MM.1S (cell line): ENCODE measurements around the gene AKR1B15.

Source experiments
- EZH2 ChIP-seq: fragments of 300-600 bp; sonication (generic); optimal IDR thresholded peaks from 2 replicates; pipeline ENCODE3; 2017; ENCODE audit warnings: low read depth, mild to moderate bottlenecking, antibody characterized with exemption, low read length, mixed read lengths
- TF ChIP-seq, protein P1 (sequence below): fragments of 300-600 bp; sonication (generic); IDR thresholded peaks from 2 replicates; pipeline ENCODE4 v1.5.1; 2016; ENCODE audit warnings: antibody characterized with exemption, low read length, mixed read lengths

DNA sequence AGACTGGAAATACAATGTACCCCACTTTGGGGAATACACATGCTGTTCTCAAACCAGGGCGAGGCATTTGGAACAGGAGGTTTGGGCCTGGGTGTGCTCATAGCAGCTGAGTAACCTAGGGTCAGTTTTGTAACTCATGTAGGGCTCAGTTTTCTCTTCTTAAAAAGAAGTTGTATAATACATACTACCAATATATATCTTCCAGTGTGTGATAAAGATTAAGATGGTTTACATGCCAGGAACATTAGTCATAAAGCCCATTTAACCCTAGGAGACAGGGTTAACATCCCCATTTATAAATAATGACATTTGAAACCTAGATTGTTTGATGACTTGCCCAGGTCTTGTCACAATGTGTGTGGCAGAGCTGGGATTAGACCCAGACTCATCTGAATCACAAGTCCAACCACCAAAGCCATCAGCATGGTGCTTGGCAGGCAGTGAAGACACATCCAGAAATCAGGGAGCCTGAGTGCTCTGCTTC is 15.6 kb upstream of the AKR1B15 start:
- TF ChIP-seq, protein P1, sequence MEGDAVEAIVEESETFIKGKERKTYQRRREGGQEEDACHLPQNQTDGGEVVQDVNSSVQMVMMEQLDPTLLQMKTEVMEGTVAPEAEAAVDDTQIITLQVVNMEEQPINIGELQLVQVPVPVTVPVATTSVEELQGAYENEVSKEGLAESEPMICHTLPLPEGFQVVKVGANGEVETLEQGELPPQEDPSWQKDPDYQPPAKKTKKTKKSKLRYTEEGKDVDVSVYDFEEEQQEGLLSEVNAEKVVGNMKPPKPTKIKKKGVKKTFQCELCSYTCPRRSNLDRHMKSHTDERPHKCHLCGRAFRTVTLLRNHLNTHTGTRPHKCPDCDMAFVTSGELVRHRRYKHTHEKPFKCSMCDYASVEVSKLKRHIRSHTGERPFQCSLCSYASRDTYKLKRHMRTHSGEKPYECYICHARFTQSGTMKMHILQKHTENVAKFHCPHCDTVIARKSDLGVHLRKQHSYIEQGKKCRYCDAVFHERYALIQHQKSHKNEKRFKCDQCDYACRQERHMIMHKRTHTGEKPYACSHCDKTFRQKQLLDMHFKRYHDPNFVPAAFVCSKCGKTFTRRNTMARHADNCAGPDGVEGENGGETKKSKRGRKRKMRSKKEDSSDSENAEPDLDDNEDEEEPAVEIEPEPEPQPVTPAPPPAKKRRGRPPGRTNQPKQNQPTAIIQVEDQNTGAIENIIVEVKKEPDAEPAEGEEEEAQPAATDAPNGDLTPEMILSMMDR = no peak
- TF ChIP-seq EZH2 = no peak
